HepG2 (cell line): ENCODE results near the gene ABHD17B. TPM values are rescaled to one million over a fixed set of nuclear protein-coding genes. Genes with fewer than 3 reads are reported as not detected.

ENCODE experiments used
- ATAC-seq: fragments of 200-7000 bp; cut with Tn5 transposase; 3 replicates; pipeline ENCODE4 v1.9.1; 2020; ENCODE audit warnings: mild to moderate bottlenecking, moderate library complexity
- BruUV-seq: library from RNA; stranded (reverse); fragments of 400-500 nt; replicated peaks from 2 replicates; lab custom pipeline; 2021; lab: Mats Ljungman, UMichigan
- CTCF ChIA-PET: fragments of 300-600 bp; formaldehyde crosslinking; extraction: SDS; loops from one replicate; lab custom pipeline; 2021; ENCODE audit warnings: low total read pairs, inconsistent platforms, low intra/inter-chr PET ratio; lab: Yijun Ruan, JAX
- POLR2A ChIA-PET: fragments of 350-600 bp; sonication (Branson Sonifier 250); formaldehyde crosslinking; loops from one replicate; lab custom pipeline; 2020; ENCODE audit warnings: antibody characterized with exemption, inconsistent platforms; lab: Yijun Ruan, JAX
- DNase-seq: peaks from one replicate; pipeline ENCODE4 v3.0.0-alpha.2; 2015; ENCODE audit warnings: low spot score
- FAIRE-seq: peaks from 3 replicates; lab custom pipeline; 2011; peaks lifted over from hg19 to GRCh38; lab: Jason Lieb, UNC
- H2AFZ ChIP-seq: one replicate; pipeline ENCODE4 v1.6.1; 2011; ENCODE audit warnings: low read length, inconsistent platforms
- H3K27ac ChIP-seq: fragments of 300-600 bp; 3 replicates; pipeline ENCODE4 v1.8.0; 2011; ENCODE audit warnings: mixed run types, mild to moderate bottlenecking, mixed read lengths, low read length, inconsistent platforms; ENCODE audit not compliant: insufficient read depth; ENCODE audit errors: extremely low read length
- H3K27me3 ChIP-seq, 2 experiments: fragments of 200-600 bp in 1 of 2; 2 replicates in 1 of 2; 3 replicates in 1 of 2; pipeline versions ENCODE4 v1.6.0 to v1.8.0; 2011; ENCODE audit warnings: low read length in 2 of 2, mild to moderate bottlenecking in 2 of 2, moderate library complexity in 2 of 2, inconsistent platforms in 1 of 2; ENCODE audit not compliant: insufficient read depth in 2 of 2, control insufficient read depth in 1 of 2
- H3K36me3 ChIP-seq, 2 experiments: fragments of 200-600 bp in 1 of 2; replicated peaks in 1 of 2; 2 replicates in 1 of 2; 3 replicates in 1 of 2; pipeline versions ENCODE4 v1.5.1 to v1.8.0; 2011; ENCODE audit warnings: low read length in 2 of 2, inconsistent platforms in 1 of 2; ENCODE audit not compliant: insufficient read depth in 2 of 2, control insufficient read depth in 1 of 2
- H3K4me1 ChIP-seq: 2 replicates; pipeline ENCODE4 v1.5.1; 2012; ENCODE audit warnings: low read length, inconsistent platforms; ENCODE audit not compliant: insufficient read depth
- H3K4me2 ChIP-seq: 2 replicates; pipeline ENCODE4 v1.6.0; 2011; ENCODE audit warnings: low read depth, low read length, inconsistent platforms
- H3K4me3 ChIP-seq, 3 experiments: fragments of 200-600 bp in 1 of 3; sonication (generic), shearing (Covaris generic) in 1 of 3; replicated peaks in 1 of 3; 2 replicates each; pipeline ENCODE4 v1.5.1; 2011 to 2016; ENCODE audit warnings: low read length in 3 of 3, inconsistent platforms in 2 of 3, low read depth in 2 of 3, mild to moderate bottlenecking in 2 of 3, control low read depth in 1 of 3, mixed read lengths in 1 of 3; ENCODE audit not compliant: insufficient read depth in 1 of 3
- H3K79me2 ChIP-seq: one replicate; pipeline ENCODE4 v1.6.1; 2011; ENCODE audit warnings: low read length, inconsistent platforms; ENCODE audit not compliant: insufficient read depth
- H3K9ac ChIP-seq: 2 replicates; pipeline ENCODE4 v1.6.0; 2011; ENCODE audit warnings: mild to moderate bottlenecking, low read depth, low read length, inconsistent platforms; ENCODE audit not compliant: insufficient read depth
- H3K9me3 ChIP-seq: 2 replicates; pipeline ENCODE4 v1.5.1; 2012; ENCODE audit warnings: mild to moderate bottlenecking, low read length
- H4K20me1 ChIP-seq: 2 replicates; pipeline ENCODE4 v1.6.0; 2011; ENCODE audit warnings: inconsistent platforms, mild to moderate bottlenecking, low read length, moderate library complexity; ENCODE audit not compliant: insufficient read depth
- BCL3 ChIP-seq: sonication (generic); formaldehyde crosslinking; IDR thresholded peaks from 2 replicates; pipeline ENCODE4 v1.5.1; 2020; ENCODE audit warnings: mild to moderate bottlenecking, missing genetic modification reagents, moderate library complexity
- GRHL1 ChIP-seq: sonication (generic); formaldehyde crosslinking; conservative IDR thresholded peaks from 2 replicates; pipeline ENCODE4 v1.8.0; 2022; ENCODE audit warnings: missing genetic modification reagents
- KDM5A ChIP-seq: fragments of 200-600 bp; sonication (generic); IDR thresholded peaks from 2 replicates; pipeline ENCODE4 v1.7.0; 2018; ENCODE audit warnings: antibody characterized with exemption, mild to moderate bottlenecking, low read length, borderline replicate concordance
- KMT2B ChIP-seq: IDR thresholded peaks from 2 replicates; pipeline ENCODE4 v1.6.1; 2016; ENCODE audit warnings: missing genetic modification reagents, missing compliant biosample characterization
- MTERF4 ChIP-seq: sonication (generic); formaldehyde crosslinking; IDR thresholded peaks from 2 replicates; pipeline ENCODE4 v1.8.0; 2023; ENCODE audit warnings: mild to moderate bottlenecking, missing genetic modification reagents
- NR2C2 ChIP-seq: sonication (generic); formaldehyde crosslinking; IDR thresholded peaks from 2 replicates; pipeline ENCODE4 v1.4.0; 2020; ENCODE audit warnings: missing genetic modification reagents, mild to moderate bottlenecking, moderate library complexity, borderline replicate concordance
- SMARCC2 ChIP-seq: fragments of 450-650 bp; IDR thresholded peaks from 2 replicates; pipeline ENCODE4 v1.6.1; 2017; ENCODE audit warnings: antibody characterized with exemption, mild to moderate bottlenecking
- SNAPC5 ChIP-seq: sonication (generic); formaldehyde crosslinking; IDR thresholded peaks from 2 replicates; pipeline ENCODE4 v1.8.1; 2023; ENCODE audit warnings: mild to moderate bottlenecking, missing genetic modification reagents, borderline replicate concordance
- WIZ ChIP-seq: sonication (generic); formaldehyde crosslinking; IDR thresholded peaks from 2 replicates; pipeline ENCODE4 v1.5.1; 2020; ENCODE audit warnings: mild to moderate bottlenecking, missing genetic modification reagents
- ZBTB21 ChIP-seq: sonication (generic); formaldehyde crosslinking; IDR thresholded peaks from 2 replicates; pipeline ENCODE4 v1.4.0; 2020; ENCODE audit warnings: missing genetic modification reagents
- ZBTB43 ChIP-seq: sonication (generic); formaldehyde crosslinking; conservative IDR thresholded peaks from 2 replicates; pipeline ENCODE4 v1.4.0; 2020; ENCODE audit warnings: missing genetic modification reagents
- ZEB1 ChIP-seq: IDR thresholded peaks from 2 replicates; pipeline ENCODE4 v1.6.1; 2012; ENCODE audit warnings: mild to moderate bottlenecking, low read depth, inconsistent platforms; ENCODE audit not compliant: insufficient replicate concordance
- ZNF232 ChIP-seq: sonication (generic); formaldehyde crosslinking; IDR thresholded peaks from 2 replicates; pipeline ENCODE4 v1.4.0; 2020; ENCODE audit warnings: missing genetic modification reagents, borderline replicate concordance
- ZNF33A ChIP-seq: sonication (generic); formaldehyde crosslinking; IDR thresholded peaks from 2 replicates; pipeline ENCODE4 v1.5.1; 2020; ENCODE audit warnings: missing genetic modification reagents, mild to moderate bottlenecking, moderate library complexity, borderline replicate concordance
- ZNF350 ChIP-seq: sonication (generic); formaldehyde crosslinking; IDR thresholded peaks from 2 replicates; pipeline ENCODE4 v1.4.0; 2020; ENCODE audit warnings: mild to moderate bottlenecking, low read depth, missing genetic modification reagents, borderline replicate concordance
- ZNF552 ChIP-seq: sonication (generic); formaldehyde crosslinking; IDR thresholded peaks from 2 replicates; pipeline ENCODE4 v1.9.0; 2022; ENCODE audit warnings: missing genetic modification reagents, mild to moderate bottlenecking, borderline replicate concordance
- ZZZ3 ChIP-seq: sonication (generic); formaldehyde crosslinking; IDR thresholded peaks from 2 replicates; pipeline ENCODE4 v1.4.0; 2020; ENCODE audit warnings: missing genetic modification reagents, mild to moderate bottlenecking, borderline replicate concordance
- WGBS: methylation state at CpG from one replicate; pipeline ENCODE4 v1.1.6; 2017; ENCODE audit warnings: low lambda C conversion rate; 5-methylcytosine and 5-hydroxymethylcytosine counted together
- in situ Hi-C: cut with HindIII; loops from 2 replicates; pipeline ENCODE4 v1.10.0; 2017; ENCODE audit warnings: low pct_unique_long_range_greater_than_20kb; ENCODE audit not compliant: extremely low pct_ligation_motif_present
- intact Hi-C: fragments of 100-400 bp; cut with micrococcal nuclease; formaldehyde crosslinking; loops from one replicate; pipeline ENCODE4 v1.10.0; 2022; ENCODE audit not compliant: unreplicated experiment
- polyA plus RNA-seq, 8 experiments: library from polyadenylated mRNA; depleted of rRNA in 3 of 8; stranded (reverse) in 7 of 8; unstranded in 1 of 8; fragments of >200 nt; fragmentation: Illumina TruSeq in 4 of 8; extraction: Trizol in 4 of 8; gene quantifications; 2 replicates each; pipeline versions ENCODE4 v1.2.1 to v1.2.3, GENCODE V29; 2011 to 2016; ENCODE audit warnings: low read depth in 4 of 8, missing spikeins in 1 of 8, mixed read lengths in 1 of 8; ENCODE audit not compliant: insufficient read depth in 1 of 8
- total RNA-seq, 5 experiments: library from RNA; depleted of rRNA; stranded (reverse); fragments of >200 nt; fragmentation: Illumina TruSeq; extraction: Trizol; gene quantifications; 2 replicates each; pipeline ENCODE4 v1.2.3, GENCODE V29; 2016; ENCODE audit warnings: low read depth in 1 of 5

ABHD17B gene
- total and polyA plus RNA-seq, 2 of the 13 experiments (the other 11 are each of a cell fraction or from before 2014, with no cell fraction given) = 11.3 to 22.0 TPM

- no peak for TF ChIP-seq ZBTB43 (CRISPR knock-in tag)
- 0 out of 2 replicates have a peak, but pooled peaks have one; percentile 34 for TF ChIP-seq KDM5A
- TF ChIP-seq ZNF350 = peak; percentile 7; the same call in 1 of the 2 replicates
- TF ChIP-seq ZNF33A (CRISPR knock-in tag) = peak; percentile 74; the same call in 1 of the 2 replicates
- TF ChIP-seq ZNF552 (CRISPR knock-in tag) = no peak
- TF ChIP-seq GRHL1 (CRISPR knock-in tag) = no peak
- TF ChIP-seq ZNF232 (CRISPR knock-in tag) = no peak
- TF ChIP-seq, all 625 proteins: peak for 9
Observed at GRCh38 chr9:71911908-71912335, 929 bp upstream of the ABHD17B start (continued).

GRCh38 chr9:71910650-71911060 is 338 bp downstream of the ABHD17B start:
- no peaks in the 10 kb centered on the region; a peak in 1 of 5 replicates for H3K27me3 ChIP-seq
- H3K9ac ChIP-seq = peak overlapping the region; percentile 92
- H3K79me2 ChIP-seq = peaks cover 77% of the 10 kb centered on the region
- FAIRE-seq = no peak
- ChIA-PET CTCF (no interaction called here), POLR2A (interaction anchor here (0.8 to 1.9 kb wide), 20 partner anchors 8 to 455 kb away, joined by 3 to 11 read pairs (median 4); partner anchors contain the start of gene ZFAND5)
- H3K4me3 ChIP-seq = peak overlapping the region; percentile 86 to 99 (median 89)
- BruUV-seq = no TSS peak
- intact Hi-C loops = loop anchor here (5.0 to 10.0 kb wide), 2 partner anchors 236 to 452 kb away; no protein-coding TSS in a partner anchor
- no peak overlapping the region for H2AFZ ChIP-seq
- ATAC-seq = peak; percentile 24
- H3K27ac ChIP-seq = peak overlapping the region; percentile 93
- 0% methylated on average over 12 of the region's 56 CpGs for WGBS
- peak overlapping the region; percentile 78 for H3K4me2 ChIP-seq
- H3K36me3 ChIP-seq = peaks cover 0 to 6% of the 10 kb centered on the region in 2 experiments; a peak in 2 of 5 replicates
- DNase-seq = no peak
- in situ Hi-C loops = no loop called here
- H4K20me1 ChIP-seq = peaks cover 35% of the 10 kb centered on the region
- peaks cover 53% of the 10 kb centered on the region for H3K4me1 ChIP-seq
- H3K9me3 ChIP-seq = no peaks in the 10 kb centered on the region
- TF ChIP-seq ZBTB21 (no peak), ZEB1 (no peak), MTERF4 (CRISPR knock-in tag) (no peak), KMT2B (CRISPR knock-in tag) (no peak), SNAPC5 (no peak), ZZZ3 (CRISPR knock-in tag) (peak; percentile 45; the same call in 1 of the 2 replicates), SMARCC2 (no peak), NR2C2 (CRISPR knock-in tag) (no peak), WIZ (CRISPR knock-in tag) (0 out of 2 replicates have a peak, but pooled peaks have one; percentile 21), BCL3 (CRISPR knock-in tag) (0 out of 2 replicates have a peak, but pooled peaks have one; percentile 5)
